GM19372 (cell line): Measurements from ENCODE around the gene COQ3.

Experiments used
- ATAC-seq: cut with Tn5 transposase; IDR thresholded peaks from one replicate; pipeline ENCODE4 v1.9.1; 2021; ENCODE audit warnings: mild to moderate bottlenecking, low read depth, moderate library complexity; ENCODE audit not compliant: unreplicated experiment

Gene COQ3

DNA sequence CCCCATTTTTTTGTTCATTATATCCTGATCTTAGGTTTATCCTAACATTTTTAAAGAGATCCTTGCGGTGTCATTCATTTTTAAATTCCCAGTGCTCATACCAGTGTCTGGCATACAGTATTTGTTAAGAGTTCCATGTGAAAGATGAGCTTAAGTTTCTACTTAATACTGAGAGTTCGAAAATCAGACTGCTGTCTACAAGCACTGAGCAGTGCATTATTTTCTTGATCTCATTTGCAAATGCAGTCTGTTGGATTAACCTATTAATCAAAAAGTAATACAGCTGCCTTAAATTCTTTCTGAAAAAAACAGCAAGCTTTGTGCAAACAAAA lies 663 bp downstream of the COQ3 start:
- ATAC-seq, result peak; percentile 28

DNA sequence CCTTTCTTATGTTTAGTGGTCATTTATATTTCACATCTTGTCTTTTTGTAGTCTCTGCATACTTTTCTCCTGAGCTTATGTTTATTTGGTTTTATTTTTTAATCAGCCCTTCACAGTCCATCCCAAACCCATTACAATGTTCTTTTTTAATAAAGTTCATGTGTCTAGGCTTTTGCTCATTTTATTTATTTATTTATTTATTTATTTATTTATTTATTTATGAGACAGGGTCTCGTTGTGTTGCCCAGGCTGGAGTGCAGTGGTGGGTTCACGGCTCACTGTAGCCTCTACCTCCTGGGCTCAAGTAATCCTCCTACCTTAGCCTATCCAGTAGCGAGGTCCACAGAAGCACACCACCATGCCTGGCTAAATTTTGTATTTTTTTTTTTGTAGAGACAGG lies 3.1 kb downstream of the COQ3 start:
- no peak for ATAC-seq

DNA sequence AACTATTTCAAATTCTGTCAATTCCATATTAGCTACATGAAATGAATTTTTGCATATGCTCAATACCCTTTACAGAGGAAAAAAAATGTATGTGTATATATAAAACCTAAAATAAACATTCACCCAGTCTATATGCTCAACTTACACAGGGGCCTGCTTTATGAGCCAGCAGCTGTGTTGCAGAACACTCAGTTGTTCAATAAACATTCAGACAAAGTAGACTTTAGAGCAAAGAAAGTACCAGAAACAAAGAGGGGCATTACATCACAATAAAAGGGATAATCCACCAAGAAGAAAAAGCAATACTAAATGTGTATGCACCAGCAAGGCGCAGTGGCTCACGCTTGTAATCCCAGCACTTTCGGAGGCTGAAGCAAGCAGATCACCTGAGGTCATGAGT lies 9.5 kb downstream of the COQ3 start:
- ATAC-seq, result no peak

DNA sequence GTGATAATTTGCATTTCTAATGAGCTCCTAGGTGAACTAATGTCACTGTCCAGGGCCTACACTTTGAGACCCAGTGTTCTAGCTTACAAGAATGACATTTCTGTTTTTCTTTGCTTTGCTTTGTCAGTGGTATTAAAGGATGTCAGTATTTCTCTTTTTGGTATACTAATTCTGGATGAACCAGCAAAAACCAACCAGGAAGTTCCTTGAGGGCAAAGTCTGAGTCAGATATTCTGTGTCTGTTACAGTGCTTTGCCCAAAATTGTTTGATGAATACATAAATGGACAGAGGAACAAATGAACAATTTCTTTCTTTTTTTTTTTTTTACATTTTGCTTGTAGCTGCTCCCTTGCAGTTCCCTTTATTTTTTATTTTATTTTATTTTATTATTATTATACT lies 15.4 kb downstream of the COQ3 start:
- no peak for ATAC-seq

DNA sequence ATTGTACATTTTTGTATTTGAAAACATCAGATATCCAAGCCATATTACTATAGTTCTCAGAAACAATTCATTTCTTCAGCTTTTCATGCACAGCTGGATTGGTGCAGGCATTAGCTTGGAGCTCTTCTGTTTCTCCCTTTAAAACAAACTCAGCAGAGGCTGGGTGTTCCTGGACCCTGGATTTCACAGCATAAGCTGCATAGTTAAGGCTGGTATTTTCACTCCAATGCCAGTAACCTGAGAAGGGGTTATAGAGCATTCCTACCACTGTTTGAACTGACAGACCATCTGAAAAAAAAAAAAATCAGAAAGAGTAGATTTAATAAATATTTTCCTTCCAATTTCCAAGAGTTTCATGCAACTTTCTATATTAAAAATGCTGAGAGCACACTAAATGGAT lies 24.5 kb downstream of the COQ3 start:
- ATAC-seq, result no peak

DNA sequence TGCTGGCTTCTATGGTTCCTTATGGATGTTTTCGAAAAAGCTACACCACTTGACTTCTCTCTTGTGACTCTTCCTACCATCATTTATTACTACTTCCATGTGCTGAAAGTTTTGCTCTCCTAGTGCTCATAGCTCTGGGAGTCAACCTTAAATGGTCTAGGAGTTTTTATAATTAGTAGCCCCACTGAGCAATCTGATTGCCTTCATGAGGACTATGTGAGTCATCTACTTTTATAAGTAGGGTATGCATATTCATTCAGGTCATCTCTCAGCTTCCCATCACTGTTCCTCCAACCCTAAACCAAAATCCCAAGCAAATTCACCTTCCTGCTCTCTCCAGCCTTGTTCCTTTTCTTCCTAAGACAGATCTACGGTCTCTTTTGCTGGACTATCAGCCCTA lies 27.1 kb downstream of the COQ3 start:
- ATAC-seq, result no peak

DNA sequence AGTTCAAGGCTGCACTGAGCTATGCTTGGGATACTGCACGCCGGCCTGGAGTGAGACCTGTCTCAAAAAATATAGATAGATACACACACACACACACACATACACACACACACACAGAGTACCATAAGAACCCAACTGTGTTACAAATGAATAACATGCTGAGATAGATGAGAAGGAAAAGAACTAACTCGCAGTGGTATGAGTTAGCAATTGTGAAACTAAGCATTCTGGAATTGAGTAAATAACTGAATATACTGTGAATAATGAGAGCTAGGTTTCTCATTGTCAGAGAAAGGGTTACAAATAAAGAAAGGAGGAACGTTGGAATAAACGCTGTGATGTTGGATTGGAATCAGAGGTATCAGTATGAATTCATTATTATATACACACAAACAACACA lies 30.0 kb downstream of the COQ3 start:
- peak; percentile 63 for ATAC-seq

DNA sequence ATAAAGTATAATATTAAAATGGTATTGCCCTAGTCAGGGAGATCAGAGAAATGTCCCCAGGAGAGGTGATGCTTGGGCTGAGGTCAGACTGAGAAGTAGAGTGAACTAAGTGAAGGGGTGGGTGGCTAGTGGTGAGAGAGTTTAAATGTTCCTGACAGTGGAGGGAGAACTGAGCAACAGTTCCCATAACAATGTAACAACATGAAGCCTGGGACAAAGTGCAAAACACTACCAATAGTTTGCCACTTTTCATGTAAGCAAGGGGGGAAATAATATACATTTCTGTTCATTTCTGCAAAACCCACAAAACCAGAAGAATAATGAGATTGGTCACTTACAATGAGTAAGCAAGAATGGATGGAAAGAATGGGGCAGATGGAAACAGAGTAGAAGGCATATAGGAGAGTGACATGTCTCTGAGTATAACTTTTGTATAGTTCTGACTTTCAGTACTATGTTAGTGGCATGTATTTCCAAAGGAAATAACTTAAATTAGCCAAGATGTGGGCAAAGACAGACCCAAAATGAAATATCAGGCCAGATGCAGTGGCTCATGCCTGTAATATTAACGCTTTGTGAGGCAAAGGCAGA lies 31.2 kb downstream of the COQ3 start:
- no peak for ATAC-seq

DNA sequence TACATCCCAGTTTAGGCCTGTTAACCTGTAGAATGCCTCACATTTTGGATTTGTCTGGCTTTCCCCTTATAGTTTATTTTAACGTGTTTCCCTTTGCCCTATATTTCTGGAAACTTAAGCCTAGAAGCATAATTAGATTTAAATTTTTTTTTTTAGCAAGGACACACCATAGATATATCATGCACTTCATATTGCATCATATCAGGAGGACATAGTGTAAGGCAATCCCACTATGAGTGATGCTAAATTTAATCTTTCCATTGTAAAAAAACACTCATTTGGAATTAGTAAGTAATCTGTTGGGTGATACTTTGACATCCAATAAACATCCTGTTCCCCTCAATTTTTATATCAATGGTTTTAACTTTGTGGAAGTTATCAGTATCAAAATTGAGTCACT lies 34.2 kb downstream of the COQ3 start:
- ATAC-seq, result no peak

DNA sequence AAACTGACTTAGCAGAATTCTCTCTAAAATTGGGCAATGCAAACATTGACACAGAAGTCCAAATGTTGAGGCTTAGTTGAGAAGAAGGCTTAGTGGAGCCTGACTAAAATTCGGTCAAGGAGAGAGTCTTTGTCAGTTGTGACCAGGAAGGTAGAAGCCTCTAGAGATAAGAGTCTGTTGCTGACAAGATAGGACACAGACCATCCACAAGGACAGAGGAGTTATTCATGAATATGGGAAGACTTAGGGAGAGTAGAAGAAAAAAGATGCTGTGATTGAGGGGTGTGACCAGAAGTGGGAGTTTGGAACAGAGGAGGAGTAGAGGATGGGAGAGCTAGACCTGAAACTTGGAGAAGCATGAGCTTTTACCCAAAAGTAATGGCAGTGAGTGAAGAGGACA lies 37.4 kb downstream of the COQ3 start:
- ATAC-seq, result no peak

DNA sequence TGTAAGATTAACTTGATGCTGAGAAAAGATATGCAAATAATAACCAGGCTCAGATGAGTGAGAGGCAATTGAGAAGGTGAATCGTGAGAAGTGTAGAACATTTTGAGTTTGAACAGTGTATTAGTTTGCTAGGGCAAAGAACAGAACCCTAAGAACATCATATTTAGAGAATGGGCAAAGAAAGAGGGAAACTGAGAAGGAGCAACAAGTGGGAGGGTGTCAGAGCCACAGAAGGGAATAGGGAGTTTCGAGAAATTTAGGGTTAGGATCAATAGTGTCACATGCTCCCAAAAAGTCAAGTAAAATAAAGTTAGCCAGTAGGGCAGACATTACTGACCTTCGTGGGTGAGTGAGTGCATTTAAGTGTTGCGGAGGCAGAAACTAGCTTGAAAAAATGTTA lies 39.0 kb downstream of the COQ3 start:
- ATAC-seq, result no peak

DNA sequence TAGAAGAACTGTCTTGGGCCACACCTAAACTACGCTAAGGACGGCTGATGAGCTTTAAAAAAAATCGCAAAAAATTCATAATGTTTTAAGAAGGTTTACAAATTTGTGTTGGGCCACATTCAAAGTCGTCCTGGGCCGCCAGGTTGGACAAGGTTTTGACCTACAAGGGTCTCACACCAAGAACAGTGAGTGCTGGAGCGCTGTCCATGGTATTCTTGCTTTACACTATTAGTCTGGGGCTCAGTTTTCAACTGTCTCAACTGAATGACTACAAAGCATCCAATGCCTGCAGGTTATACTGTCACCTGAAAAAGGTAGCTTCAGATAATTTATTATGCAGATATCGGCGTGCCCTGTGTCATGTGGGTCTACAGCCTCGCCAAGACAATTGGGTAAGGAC lies 40.9 kb downstream of the COQ3 start:
- ATAC-seq, result no peak

DNA sequence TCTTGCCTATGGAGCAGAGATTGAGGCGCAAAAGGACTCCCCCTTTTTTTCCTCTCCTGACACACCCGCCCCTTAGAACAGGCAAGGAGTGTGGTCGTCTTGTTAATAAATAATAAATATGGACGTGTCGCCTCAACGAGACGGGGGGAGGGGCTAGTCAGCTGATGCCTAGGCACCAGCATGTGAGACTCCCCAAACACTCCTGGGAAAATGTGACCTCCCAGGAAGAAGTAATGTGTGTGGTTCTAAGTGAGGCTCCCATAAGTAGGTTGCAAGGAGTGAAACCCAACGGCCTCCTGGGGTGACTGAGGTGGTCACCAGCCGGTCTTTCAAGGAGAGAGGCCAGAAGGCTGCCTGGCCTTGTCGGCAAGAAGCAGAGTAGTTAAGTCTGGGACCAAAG lies 43.4 kb downstream of the COQ3 start:
- ATAC-seq, result no peak

DNA sequence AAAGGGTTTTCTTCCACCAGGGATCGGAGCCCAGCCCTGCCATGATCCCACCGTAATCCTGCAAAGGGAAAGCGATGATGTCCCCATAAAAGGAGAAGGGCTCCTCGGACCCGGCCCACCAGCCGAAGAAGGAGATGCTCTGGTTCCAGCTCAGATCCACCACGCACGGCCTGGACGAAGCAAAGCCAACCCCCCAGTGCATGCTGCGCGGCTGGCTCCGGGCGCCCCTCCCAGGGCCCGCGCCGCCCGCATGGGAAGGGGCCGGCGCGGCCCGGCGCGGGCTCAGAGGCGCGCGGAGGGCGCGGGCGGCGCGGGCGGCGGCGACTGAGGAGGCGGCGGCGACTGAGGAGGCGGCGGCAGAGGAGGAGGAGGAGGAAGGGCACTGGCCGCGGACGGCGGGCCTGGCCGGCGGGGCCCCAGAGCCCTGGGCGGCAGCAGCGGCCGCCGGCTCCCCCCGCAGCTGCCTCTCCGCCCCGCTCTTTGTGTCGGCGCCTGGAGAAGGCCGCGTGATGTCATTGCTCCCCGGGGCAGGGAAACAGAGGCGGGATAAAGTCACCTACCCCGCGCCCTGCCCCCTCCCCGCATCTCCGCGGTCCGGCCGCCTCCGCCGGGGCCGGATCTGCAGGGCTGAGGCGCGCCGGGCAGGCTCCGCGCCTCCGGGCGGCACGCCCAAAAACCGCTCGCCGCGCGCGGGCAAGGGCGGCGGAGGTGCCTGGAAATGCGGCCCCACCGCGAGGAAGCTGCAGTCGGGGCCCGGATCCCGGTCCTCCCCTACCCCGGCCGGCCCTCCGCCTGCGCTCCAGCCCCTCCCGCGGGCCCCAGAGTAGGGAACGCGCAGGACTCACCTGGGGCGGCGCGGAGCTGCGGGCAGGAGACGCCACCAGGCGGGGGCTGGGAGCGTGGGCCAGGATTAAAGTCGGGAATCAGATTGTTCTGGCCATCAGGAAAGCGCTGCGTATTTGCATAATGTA lies 44.5 kb downstream of the COQ3 start, which contains the start of gene FAXC:
Gene FAXC, minus strand, starts transcription at position 504 of the 971 bp plus-strand sequence. Its CDS starts 302 bp downstream, at position 202.
- ATAC-seq, result peak; percentile 47

DNA sequence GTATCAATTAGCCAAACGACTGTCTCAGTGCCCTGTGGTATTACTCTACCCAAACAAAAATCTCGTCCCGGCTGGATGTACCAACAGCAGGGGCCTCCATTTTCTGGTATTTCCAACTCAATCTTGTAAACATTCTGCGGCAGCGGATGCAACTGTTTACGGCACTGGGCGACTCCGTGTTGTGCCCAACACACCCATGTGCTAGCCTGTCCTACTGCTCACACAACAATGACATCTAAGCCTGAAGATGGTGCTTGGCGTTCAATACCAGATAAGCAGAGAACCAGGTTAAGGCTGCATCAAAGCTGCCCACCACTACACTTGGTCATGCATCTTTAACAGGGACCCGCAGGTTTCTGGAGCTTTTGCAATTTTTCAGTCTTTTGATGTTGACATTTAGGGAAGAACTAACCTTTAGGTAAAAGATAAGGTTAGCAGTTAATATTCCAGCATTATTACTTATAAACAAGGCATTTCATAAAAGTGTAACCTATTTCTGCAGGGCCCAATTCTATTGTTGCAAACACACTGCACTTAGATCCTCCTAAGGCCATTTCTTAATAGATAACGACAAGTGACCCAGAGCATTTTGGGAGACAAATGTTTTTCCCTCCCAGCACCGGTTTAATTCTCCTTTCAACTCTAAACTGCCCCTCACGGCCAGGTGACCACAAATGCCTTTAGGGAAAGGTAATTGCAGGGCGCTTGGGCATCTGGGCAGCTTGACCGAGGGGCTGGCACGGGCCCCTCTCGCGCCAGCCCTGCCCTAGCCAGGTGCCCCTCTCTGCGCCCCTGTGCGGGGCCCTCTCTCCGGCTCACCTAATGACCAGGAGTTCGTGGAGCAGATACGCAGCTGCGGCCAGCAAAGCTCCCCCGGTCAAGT lies 45.5 kb downstream of the COQ3 start:
- no peak for ATAC-seq

DNA sequence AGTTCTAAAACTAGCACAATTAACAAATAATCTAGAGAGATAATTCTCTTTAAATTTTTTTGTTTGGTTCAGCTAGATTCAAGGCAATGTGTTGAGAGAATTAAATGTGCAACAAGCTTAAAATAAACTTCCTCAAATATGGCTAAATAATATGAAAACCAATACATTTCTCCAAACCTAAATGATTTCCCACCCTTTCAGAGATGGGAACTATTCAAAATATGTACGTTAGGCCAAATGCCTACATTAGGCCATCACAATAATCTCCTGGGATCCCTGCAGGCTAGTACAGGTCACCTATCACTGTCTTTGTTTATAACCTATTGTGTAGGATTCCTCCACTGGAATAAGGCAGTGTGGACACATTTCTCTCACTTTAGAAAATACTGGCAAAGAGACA lies 46.2 kb downstream of the COQ3 start:
- no peak for ATAC-seq

DNA sequence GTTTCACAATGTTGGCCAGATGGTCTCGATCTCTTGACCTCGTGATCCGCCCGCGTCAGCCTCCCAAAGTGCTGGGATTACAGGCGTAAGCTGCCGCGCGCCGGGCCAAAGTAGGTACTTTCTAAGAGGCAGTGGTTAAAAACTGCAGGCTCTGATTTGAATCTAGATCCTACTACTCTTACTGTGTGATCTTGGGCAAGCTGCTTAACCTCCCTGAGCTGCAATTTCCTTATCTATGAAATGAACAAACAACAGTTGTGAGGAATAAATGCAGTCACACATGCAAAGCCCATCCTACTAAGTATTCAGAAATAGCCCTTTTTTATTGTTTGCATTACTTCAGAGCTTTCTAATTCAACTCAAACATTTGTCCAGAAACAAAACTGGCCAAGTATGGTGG lies 47.4 kb downstream of the COQ3 start:
- no peak for ATAC-seq

DNA sequence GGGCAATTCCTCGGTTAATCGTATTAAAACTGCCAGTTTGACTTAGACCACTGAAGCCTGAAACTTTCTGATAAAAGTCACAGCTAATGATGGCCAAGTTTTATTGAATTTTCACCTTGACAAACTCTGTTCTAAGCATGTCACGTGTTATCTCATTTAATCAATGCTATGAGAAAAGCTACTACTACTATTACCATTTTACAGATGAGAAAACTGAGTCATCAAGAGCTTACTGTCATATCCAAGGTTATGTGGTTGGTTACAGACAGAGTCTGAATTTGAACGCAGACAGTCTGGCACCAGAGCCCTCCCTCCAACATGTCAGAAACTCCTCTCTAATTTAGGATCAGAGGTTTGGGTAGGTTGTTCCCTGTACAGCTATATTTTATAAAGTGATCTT lies 48.8 kb downstream of the COQ3 start:
- no peak for ATAC-seq

DNA sequence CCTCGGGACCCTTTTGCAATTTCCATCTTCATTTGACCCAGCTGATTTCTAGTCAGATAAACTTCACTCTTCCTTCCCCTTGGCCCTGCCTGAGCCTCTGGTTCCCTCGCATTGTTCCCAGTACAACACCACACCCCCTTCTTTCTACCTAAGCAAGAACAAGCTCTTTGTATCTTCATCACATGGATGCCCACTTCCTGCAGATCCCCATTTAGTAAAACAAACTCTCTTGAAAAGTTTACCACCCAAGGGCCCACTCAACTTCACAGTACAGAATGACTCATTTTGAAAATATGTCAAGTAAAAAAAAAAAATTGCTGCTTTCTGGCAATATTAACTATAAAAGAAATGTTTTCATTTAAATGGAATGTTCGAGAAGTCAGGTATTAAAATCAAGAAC lies 49.7 kb downstream of the COQ3 start:
- no peak for ATAC-seq

DNA sequence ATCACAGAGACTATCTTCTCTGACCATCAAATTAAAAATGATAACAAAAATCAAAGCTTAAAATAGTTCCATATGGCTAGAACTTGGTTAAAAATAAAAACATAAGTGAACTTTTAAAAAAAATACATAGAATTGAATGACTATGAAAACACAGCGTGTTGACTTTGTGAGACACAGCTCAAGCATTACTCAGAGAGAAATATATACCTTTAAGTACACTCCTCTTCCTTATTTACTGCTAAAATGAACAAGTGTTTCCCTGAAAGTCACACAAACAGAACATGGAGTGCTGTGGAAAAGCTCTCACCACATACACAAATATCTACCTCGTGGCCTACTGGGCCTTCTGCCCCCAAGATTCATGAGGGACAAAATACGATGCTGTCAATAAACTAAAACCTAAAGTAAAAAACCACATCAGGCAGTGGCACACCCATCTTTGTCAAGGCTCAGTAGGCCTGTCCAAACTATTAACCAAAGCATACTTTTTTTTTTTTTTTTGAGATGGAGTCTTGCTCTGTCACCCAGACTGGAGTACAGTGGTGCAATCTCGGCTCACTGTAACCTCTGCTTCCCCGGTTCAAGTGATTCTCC lies 52.0 kb downstream of the COQ3 start:
- ATAC-seq, result no peak

DNA sequence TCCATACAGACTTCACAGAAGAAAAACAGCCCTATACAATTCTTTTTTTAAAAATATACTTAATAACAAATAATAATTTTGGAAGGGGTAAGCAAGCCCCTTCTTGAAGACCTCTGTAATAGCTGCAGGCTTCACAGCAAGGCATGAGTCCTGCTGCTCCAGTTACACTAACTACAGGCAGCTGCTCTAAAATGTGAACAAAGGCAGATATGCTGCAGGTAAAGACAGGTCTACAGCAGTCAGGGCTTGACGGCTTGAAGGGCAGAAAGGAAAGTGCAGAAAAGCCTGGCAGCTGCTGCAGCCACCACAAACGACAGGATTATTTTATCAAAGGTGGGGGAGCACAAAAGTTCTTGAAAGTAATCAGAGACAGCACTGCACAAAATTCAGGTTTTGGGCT lies 55.8 kb downstream of the COQ3 start:
- no peak for ATAC-seq
